Measurements from ENCODE around the gene TSPAN1.

Gene TSPAN1

GRCh38 chr1:46179138-46180081 lies 4.5 kb downstream of the TSPAN1 start:
- Histone ChIP-seq H3K9me3 (ENCODE audit: control insufficient read depth, insufficient read depth, low read depth, low read length) (no peaks in the 10 kb centered on the region), H3K27ac (ENCODE audit: low read depth, low read length) (no peak overlapping the region), H3K9ac (ENCODE audit: low read length) (no peak overlapping the region), H3K4me3 (ENCODE audit: low read depth, low read length) (no peak overlapping the region), H3K27me3 (ENCODE audit: control insufficient read depth, insufficient read depth, low read length) (peaks cover 5% of the 10 kb centered on the region; the same call in 1 of the 2 replicates), H3K36me3 (ENCODE audit: control insufficient read depth, insufficient read depth, low read length) (no peaks in the 10 kb centered on the region), H3K4me1 (ENCODE audit: control insufficient read depth, insufficient read depth, low read length) (peaks cover 23% of the 10 kb centered on the region)

GRCh38 chr1:46180082-46180616 lies 5.3 kb downstream of the TSPAN1 start:
- H3K4me1 ChIP-seq (ENCODE audit: control insufficient read depth, insufficient read depth, low read length) = peaks cover 16% of the 10 kb centered on the region; the same call in 1 of the 2 replicates
- no peaks in the 10 kb centered on the region for H3K36me3 ChIP-seq (ENCODE audit: control insufficient read depth, insufficient read depth, low read length)
- H3K9ac ChIP-seq (ENCODE audit: low read length) = no peak overlapping the region
- H3K27me3 ChIP-seq (ENCODE audit: control insufficient read depth, insufficient read depth, low read length) = peaks cover 5% of the 10 kb centered on the region; the same call in 1 of the 2 replicates
- H3K4me3 ChIP-seq (ENCODE audit: low read depth, low read length) = no peak overlapping the region
- H3K27ac ChIP-seq (ENCODE audit: low read depth, low read length) = no peak overlapping the region
- no peaks in the 10 kb centered on the region for H3K9me3 ChIP-seq (ENCODE audit: control insufficient read depth, insufficient read depth, low read depth, low read length)

- Histone ChIP-seq H3K36me3 (ENCODE audit: control insufficient read depth, insufficient read depth, low read length) (no peaks in the 10 kb centered on the region), H3K4me3 (ENCODE audit: low read depth, low read length) (no peak overlapping the region), H3K27ac (ENCODE audit: low read depth, low read length) (no peak overlapping the region), H3K27me3 (ENCODE audit: control insufficient read depth, insufficient read depth, low read length) (peaks cover 5% of the 10 kb centered on the region; the same call in 1 of the 2 replicates), H3K4me1 (ENCODE audit: control insufficient read depth, insufficient read depth, low read length) (peaks cover 11% of the 10 kb centered on the region; the same call in 1 of the 2 replicates), H3K9ac (ENCODE audit: low read length) (no peak overlapping the region), H3K9me3 (ENCODE audit: control insufficient read depth, insufficient read depth, low read depth, low read length) (no peaks in the 10 kb centered on the region)
These were observed 6.7 kb downstream of the TSPAN1 start for GRCh38 chr1:46181343-46182260.

DNA sequence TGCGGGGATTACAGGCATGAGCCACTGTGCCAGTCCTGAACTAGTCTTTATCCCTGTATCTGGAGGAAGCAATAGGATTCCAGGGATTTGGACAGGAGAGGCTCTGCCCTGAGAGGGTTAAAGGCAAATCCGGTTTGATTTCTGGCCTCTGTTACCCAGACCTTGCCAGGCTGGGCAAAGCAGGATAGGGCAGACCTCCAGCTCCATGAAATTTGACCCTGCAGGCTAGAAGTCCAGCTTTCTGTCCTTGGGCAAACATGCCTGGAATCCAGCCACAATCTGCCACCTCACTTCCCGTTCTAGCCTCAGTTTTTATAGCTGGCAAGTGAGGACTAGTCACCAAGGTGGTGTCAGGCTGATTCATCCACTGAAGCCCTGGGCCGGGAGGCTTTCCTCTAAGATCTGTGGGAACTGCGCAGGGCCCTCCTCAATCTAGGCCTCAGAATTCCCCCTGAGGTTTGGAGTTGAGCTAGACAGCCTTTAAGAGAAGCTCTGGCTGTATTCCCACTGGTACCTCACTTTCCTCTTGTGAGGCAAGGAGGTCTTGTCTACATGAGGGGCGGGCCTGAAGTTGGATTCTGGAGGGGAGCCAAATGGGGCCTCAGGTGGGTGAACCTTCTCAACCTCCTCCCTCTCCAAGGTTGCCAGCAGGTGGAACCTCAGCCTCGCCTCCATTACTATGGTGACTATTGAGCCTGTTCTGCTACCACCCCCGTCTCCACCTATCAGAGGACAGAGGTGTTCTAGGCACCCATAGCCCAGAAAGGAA lies 8.4 kb downstream of the TSPAN1 start:
- Histone ChIP-seq H3K27me3 (ENCODE audit: control insufficient read depth, insufficient read depth, low read length) (peaks cover 5% of the 10 kb centered on the region; the same call in 1 of the 2 replicates), H3K4me3 (ENCODE audit: low read depth, low read length) (no peak overlapping the region), H3K27ac (ENCODE audit: low read depth, low read length) (no peak overlapping the region), H3K36me3 (ENCODE audit: control insufficient read depth, insufficient read depth, low read length) (peaks cover 14% of the 10 kb centered on the region), H3K9ac (ENCODE audit: low read length) (no peak overlapping the region), H3K9me3 (ENCODE audit: control insufficient read depth, insufficient read depth, low read depth, low read length) (no peaks in the 10 kb centered on the region), H3K4me1 (ENCODE audit: control insufficient read depth, insufficient read depth, low read length) (peaks cover 11% of the 10 kb centered on the region; the same call in 1 of the 2 replicates)

DNA sequence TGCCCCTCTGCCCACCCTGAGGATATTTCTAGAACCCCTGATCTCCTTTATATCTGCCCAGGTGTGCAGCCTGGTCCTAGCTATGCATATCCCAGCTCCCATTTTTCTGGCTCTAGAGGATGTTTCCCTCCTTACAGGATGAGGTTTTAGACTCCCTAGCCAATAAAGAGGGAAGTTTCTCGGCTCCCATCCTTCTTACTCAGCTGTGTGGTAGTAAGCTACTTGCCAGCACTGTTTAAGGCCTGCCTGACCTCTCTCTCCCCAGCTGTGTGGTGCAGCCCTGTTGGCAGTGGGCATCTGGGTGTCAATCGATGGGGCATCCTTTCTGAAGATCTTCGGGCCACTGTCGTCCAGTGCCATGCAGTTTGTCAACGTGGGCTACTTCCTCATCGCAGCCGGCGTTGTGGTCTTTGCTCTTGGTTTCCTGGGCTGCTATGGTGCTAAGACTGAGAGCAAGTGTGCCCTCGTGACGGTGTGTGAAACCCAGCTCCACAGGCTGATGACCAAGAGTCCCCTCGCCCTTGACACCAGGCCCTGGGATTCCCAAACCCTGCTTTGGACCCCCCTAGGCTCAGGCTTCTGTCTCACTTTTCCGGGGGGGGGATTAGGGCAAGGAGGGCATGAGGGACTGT lies 9.2 kb downstream of the TSPAN1 start:
- no peak overlapping the region for H3K9ac ChIP-seq (ENCODE audit: low read length)
- H3K27ac ChIP-seq (ENCODE audit: low read depth, low read length) = no peak overlapping the region
- no peak overlapping the region for H3K4me3 ChIP-seq (ENCODE audit: low read depth, low read length)
- H3K4me1 ChIP-seq (ENCODE audit: control insufficient read depth, insufficient read depth, low read length) = peaks cover 11% of the 10 kb centered on the region; the same call in 1 of the 2 replicates
- peaks cover 5% of the 10 kb centered on the region; the same call in 1 of the 2 replicates for H3K27me3 ChIP-seq (ENCODE audit: control insufficient read depth, insufficient read depth, low read length)
- H3K36me3 ChIP-seq (ENCODE audit: control insufficient read depth, insufficient read depth, low read length) = peaks cover 20% of the 10 kb centered on the region
- H3K9me3 ChIP-seq (ENCODE audit: control insufficient read depth, insufficient read depth, low read depth, low read length) = no peaks in the 10 kb centered on the region

GRCh38 chr1:46184920-46185658 lies 10.2 kb downstream of the TSPAN1 start:
- Histone ChIP-seq H3K27ac (ENCODE audit: low read depth, low read length) (no peak overlapping the region), H3K9me3 (ENCODE audit: control insufficient read depth, insufficient read depth, low read depth, low read length) (no peaks in the 10 kb centered on the region), H3K4me1 (ENCODE audit: control insufficient read depth, insufficient read depth, low read length) (peaks cover 6% of the 10 kb centered on the region; the same call in 1 of the 2 replicates), H3K9ac (ENCODE audit: low read length) (no peak overlapping the region), H3K36me3 (ENCODE audit: control insufficient read depth, insufficient read depth, low read length) (peaks cover 27% of the 10 kb centered on the region), H3K27me3 (ENCODE audit: control insufficient read depth, insufficient read depth, low read length) (peaks cover 5% of the 10 kb centered on the region; the same call in 1 of the 2 replicates), H3K4me3 (ENCODE audit: low read depth, low read length) (no peak overlapping the region)

DNA sequence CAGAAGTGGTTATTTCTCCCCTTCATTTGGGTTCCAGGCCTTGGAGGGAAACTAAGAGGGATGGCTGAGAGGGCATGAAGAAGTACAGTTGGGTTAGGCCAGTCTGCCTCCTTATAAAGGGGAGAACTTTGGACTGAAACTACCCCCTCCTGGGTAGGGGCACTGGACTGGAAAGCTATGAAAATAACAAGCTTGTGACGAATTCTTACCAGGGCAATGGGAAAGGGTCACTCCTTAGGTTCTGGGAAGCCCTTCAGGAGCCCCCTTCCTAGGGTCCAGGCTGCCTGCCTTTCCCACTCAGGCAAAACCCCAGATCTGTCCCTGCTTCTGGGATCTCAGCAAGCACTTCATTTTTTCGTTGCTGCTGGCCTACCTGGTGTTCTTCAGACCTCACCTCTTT lies 11.2 kb downstream of the TSPAN1 start:
- Histone ChIP-seq H3K4me3 (ENCODE audit: low read depth, low read length) (no peak overlapping the region), H3K27ac (ENCODE audit: low read depth, low read length) (no peak overlapping the region), H3K27me3 (ENCODE audit: control insufficient read depth, insufficient read depth, low read length) (peaks cover 4% of the 10 kb centered on the region; the same call in 1 of the 2 replicates), H3K9me3 (ENCODE audit: control insufficient read depth, insufficient read depth, low read depth, low read length) (no peaks in the 10 kb centered on the region), H3K4me1 (ENCODE audit: control insufficient read depth, insufficient read depth, low read length) (peaks cover 5% of the 10 kb centered on the region; the same call in 1 of the 2 replicates), H3K36me3 (ENCODE audit: control insufficient read depth, insufficient read depth, low read length) (peaks cover 37% of the 10 kb centered on the region), H3K9ac (ENCODE audit: low read length) (no peak overlapping the region)

- Histone ChIP-seq H3K36me3 (ENCODE audit: control insufficient read depth, insufficient read depth, low read length) (peaks cover 45% of the 10 kb centered on the region), H3K27me3 (ENCODE audit: control insufficient read depth, insufficient read depth, low read length) (no peaks in the 10 kb centered on the region), H3K9ac (ENCODE audit: low read length) (no peak overlapping the region), H3K9me3 (ENCODE audit: control insufficient read depth, insufficient read depth, low read depth, low read length) (no peaks in the 10 kb centered on the region), H3K4me3 (ENCODE audit: low read depth, low read length) (no peak overlapping the region), H3K27ac (ENCODE audit: low read depth, low read length) (no peak overlapping the region), H3K4me1 (ENCODE audit: control insufficient read depth, insufficient read depth, low read length) (peaks cover 5% of the 10 kb centered on the region; the same call in 1 of the 2 replicates)
These were observed 12.4 kb downstream of the TSPAN1 start for GRCh38 chr1:46187106-46187869.
